H9 (cell line): ENCODE data around the gene TMEM248. TPM values are rescaled to one million over a fixed set of nuclear protein-coding genes. Genes with fewer than 3 reads are reported as not detected.
"Not testable (repeated sequence)": the region's sequence is repeated elsewhere in the genome, so short reads cannot be mapped to it uniquely, and the experiment has no call there.

ENCODE experiments used
- DNase-seq: peaks from one replicate; pipeline ENCODE4 v3.0.0-alpha.2; 2017
- H2AFZ ChIP-seq: one replicate; pipeline ENCODE4 v1.6.1; 2013; ENCODE audit warnings: mild to moderate bottlenecking, low read length, control low read depth, moderate library complexity
- H2AK5ac ChIP-seq: 2 replicates; pipeline ENCODE4 v1.6.1; 2013; ENCODE audit warnings: low read length, control low read depth, mixed read lengths; ENCODE audit not compliant: insufficient read length
- H2BK120ac ChIP-seq: one replicate; pipeline ENCODE4 v1.6.1; 2013; ENCODE audit warnings: low read depth, mild to moderate bottlenecking, low read length, control low read depth, inconsistent platforms; ENCODE audit not compliant: poor library complexity, severe bottlenecking
- H2BK12ac ChIP-seq: 2 replicates; pipeline ENCODE4 v1.6.1; 2013; ENCODE audit warnings: low read length, control low read depth, mixed read lengths, low read depth; ENCODE audit not compliant: insufficient read length
- H2BK15ac ChIP-seq: 2 replicates; pipeline ENCODE4 v1.6.1; 2013; ENCODE audit warnings: low read depth, low read length, control low read depth
- H2BK20ac ChIP-seq: one replicate; pipeline ENCODE4 v1.6.1; 2013; ENCODE audit warnings: low read depth, mild to moderate bottlenecking, low read length, control low read depth, inconsistent platforms; ENCODE audit not compliant: poor library complexity, severe bottlenecking
- H2BK5ac ChIP-seq: 2 replicates; pipeline ENCODE4 v1.6.1; 2013; ENCODE audit warnings: low read length, control low read depth, mixed read lengths; ENCODE audit not compliant: insufficient read length
- H3K14ac ChIP-seq: 2 replicates; pipeline ENCODE4 v1.6.1; 2013; ENCODE audit warnings: low read length, control low read depth; ENCODE audit not compliant: insufficient read depth
- H3K18ac ChIP-seq: 2 replicates; pipeline ENCODE4 v1.6.1; 2013; ENCODE audit warnings: low read depth, mild to moderate bottlenecking, mixed read lengths, low read length, control low read depth; ENCODE audit not compliant: insufficient read length
- H3K23ac ChIP-seq: 2 replicates; pipeline ENCODE4 v1.6.1; 2013; ENCODE audit warnings: low read length, control low read depth, mixed read lengths, low read depth; ENCODE audit not compliant: insufficient read length
- H3K23me2 ChIP-seq: 2 replicates; pipeline ENCODE4 v1.6.1; 2013; ENCODE audit warnings: low read depth, mild to moderate bottlenecking, mixed read lengths, low read length, control low read depth; ENCODE audit not compliant: insufficient read length, poor library complexity, severe bottlenecking
- H3K27ac ChIP-seq: 2 replicates; pipeline ENCODE4 v1.5.1; 2013; ENCODE audit warnings: low read length, control low read depth, mixed read lengths, low read depth; ENCODE audit not compliant: insufficient read length
- H3K27me3 ChIP-seq: 2 replicates; pipeline ENCODE4 v1.6.1; 2013; ENCODE audit warnings: low read length, control low read depth, inconsistent platforms; ENCODE audit not compliant: insufficient read depth
- H3K4ac ChIP-seq: 2 replicates; pipeline ENCODE4 v1.6.1; 2013; ENCODE audit warnings: low read depth, mild to moderate bottlenecking, control low read depth, inconsistent platforms, low read length, moderate library complexity
- H3K4me1 ChIP-seq: 2 replicates; pipeline ENCODE4 v1.6.1; 2013; ENCODE audit warnings: low read length, control low read depth, inconsistent platforms; ENCODE audit not compliant: insufficient read depth
- H3K4me2 ChIP-seq: 2 replicates; pipeline ENCODE4 v1.6.1; 2013; ENCODE audit warnings: low read length, control low read depth, mixed read lengths; ENCODE audit not compliant: insufficient read length, insufficient read depth
- H3K56ac ChIP-seq: 2 replicates; pipeline ENCODE4 v1.6.1; 2013; ENCODE audit warnings: low read depth, mild to moderate bottlenecking, mixed read lengths, low read length, control low read depth; ENCODE audit not compliant: insufficient read length
- H3K79me1 ChIP-seq: 2 replicates; pipeline ENCODE4 v1.6.1; 2013; ENCODE audit warnings: low read depth, mild to moderate bottlenecking, moderate library complexity, low read length, control low read depth, inconsistent platforms; ENCODE audit not compliant: insufficient read depth, poor library complexity, severe bottlenecking
- H3K79me2 ChIP-seq: 2 replicates; pipeline ENCODE4 v1.6.1; 2013; ENCODE audit warnings: low read length, control low read depth, inconsistent platforms; ENCODE audit not compliant: insufficient read depth
- H3K9ac ChIP-seq: 2 replicates; pipeline ENCODE4 v1.6.1; 2013; ENCODE audit warnings: low read length, control low read depth, mixed read lengths; ENCODE audit not compliant: insufficient read length; ENCODE audit errors: extremely low read depth
- H3K9me3 ChIP-seq: one replicate; pipeline ENCODE4 v1.6.1; 2013; ENCODE audit warnings: low read depth, low read length, inconsistent platforms; ENCODE audit not compliant: control insufficient read depth
- H3T11ph ChIP-seq: one replicate; pipeline ENCODE4 v1.6.1; 2013; ENCODE audit warnings: mild to moderate bottlenecking, low read length, control low read depth, inconsistent platforms
- H4K20me1 ChIP-seq: one replicate; pipeline ENCODE4 v1.6.1; 2013; ENCODE audit not compliant: control insufficient read depth, insufficient read length, insufficient read depth
- H4K5ac ChIP-seq: 2 replicates; pipeline ENCODE4 v1.6.1; 2013; ENCODE audit warnings: low read depth, mild to moderate bottlenecking, mixed read lengths, low read length, control low read depth; ENCODE audit not compliant: insufficient read length
- H4K8ac ChIP-seq: replicated peaks from 2 replicates; pipeline ENCODE4 v1.6.1; 2013; ENCODE audit warnings: low read length, control low read depth, mixed read lengths, low read depth; ENCODE audit not compliant: insufficient read length
- H4K91ac ChIP-seq: 2 replicates; pipeline ENCODE4 v1.6.1; 2013; ENCODE audit warnings: low read depth, mild to moderate bottlenecking, moderate library complexity, mixed read lengths, low read length, control low read depth; ENCODE audit not compliant: insufficient read length
- H3K27ac Mint-ChIP-seq, 3 experiments: 2 replicates in 2 of 3; 3 replicates in 1 of 3; pipeline ENCODE4 v1.8.0; 2020 to 2021; ENCODE audit warnings: mixed read lengths in 3 of 3, mild to moderate bottlenecking in 1 of 3, moderate library complexity in 1 of 3
- H3K27me3 Mint-ChIP-seq: 2 replicates; pipeline ENCODE4 v1.8.0; 2021; ENCODE audit warnings: low read depth, mild to moderate bottlenecking, moderate library complexity, mixed read lengths
- H3K36me3 Mint-ChIP-seq, 3 experiments: 2 replicates in 2 of 3; 3 replicates in 1 of 3; pipeline ENCODE4 v1.8.0; 2020 to 2021; ENCODE audit warnings: low read depth in 3 of 3, mixed read lengths in 3 of 3; ENCODE audit not compliant: insufficient read depth in 1 of 3
- H3K4me1 Mint-ChIP-seq, 2 experiments: 2 replicates each; pipeline ENCODE4 v1.8.0; 2020; ENCODE audit warnings: mixed read lengths in 2 of 2
- H3K4me3 Mint-ChIP-seq, 2 experiments: 2 replicates in 1 of 2; 3 replicates in 1 of 2; pipeline ENCODE4 v1.8.0; 2020 to 2021; ENCODE audit warnings: mild to moderate bottlenecking in 2 of 2, mixed read lengths in 2 of 2, moderate library complexity in 1 of 2
- H3K9me3 Mint-ChIP-seq, 2 experiments: 2 replicates in 1 of 2; 3 replicates in 1 of 2; pipeline ENCODE4 v1.8.0; 2020; ENCODE audit warnings: mild to moderate bottlenecking in 2 of 2, mixed read lengths in 2 of 2, moderate library complexity in 1 of 2
- WGBS: extraction: QIAGEN DNeasy Blood & Tissue Kit; methylation state at CpG from one replicate; pipeline ENCODE4 v1.1.7; 2013; ENCODE audit warnings: missing lambda C conversion rate, low lambda C conversion rate, mixed read lengths; ENCODE audit not compliant: insufficient read length; ENCODE audit errors: extremely low coverage; 5-methylcytosine and 5-hydroxymethylcytosine counted together
- total RNA-seq: library from RNA; stranded (reverse); gene quantifications from 2 replicates; pipeline ENCODE4 v1.2.1, GENCODE V29; 2021
- TF ChIP-seq, protein P1 (sequence below): fragments of 200-600 bp; sonication (generic); conservative IDR thresholded peaks from 3 replicates; pipeline ENCODE4 v1.8.0; 2021; ENCODE audit warnings: antibody characterized with exemption, mild to moderate bottlenecking

TMEM248 gene
- total RNA-seq, 1 experiment from 2014 or later, result 74.2 TPM

DNA sequence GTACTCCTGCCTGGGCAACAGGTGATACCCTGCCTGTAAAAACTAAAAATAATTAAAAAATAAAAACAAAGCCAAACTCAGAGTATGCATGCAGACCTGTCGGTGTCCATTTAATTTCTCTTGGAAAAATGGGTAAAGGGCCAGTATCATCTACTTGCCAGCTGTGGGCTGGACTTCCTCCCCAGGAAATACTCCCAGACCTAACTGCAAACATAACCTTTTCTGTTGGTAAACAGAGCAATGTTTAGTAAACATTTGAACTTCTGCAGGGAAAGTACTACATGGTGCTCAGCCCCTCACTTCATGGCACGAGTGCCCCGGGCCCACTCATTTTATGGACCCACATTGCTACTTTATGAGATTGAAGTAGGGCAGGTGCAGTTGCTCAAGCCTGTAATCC lies 10.2 kb upstream of the TMEM248 start:
- no peaks in the 10 kb centered on the region for H3K4me1 Mint-ChIP-seq
- no peak overlapping the region for H3K56ac ChIP-seq
- no peaks in the 10 kb centered on the region for H3K4me1 ChIP-seq
- no peak overlapping the region for H2BK120ac ChIP-seq
- no peak for DNase-seq
- H3K4me2 ChIP-seq, result no peak overlapping the region
- no peaks in the 10 kb centered on the region for H3K79me2 ChIP-seq
- H2BK12ac ChIP-seq, result no peak overlapping the region
- no peak overlapping the region for H2AK5ac ChIP-seq
- H3K79me1 ChIP-seq, result no peaks in the 10 kb centered on the region
- no peak overlapping the region for H2BK5ac ChIP-seq
- no peak overlapping the region for H3K4me3 Mint-ChIP-seq
- no peak overlapping the region for H2BK15ac ChIP-seq
- TF ChIP-seq, protein P1, sequence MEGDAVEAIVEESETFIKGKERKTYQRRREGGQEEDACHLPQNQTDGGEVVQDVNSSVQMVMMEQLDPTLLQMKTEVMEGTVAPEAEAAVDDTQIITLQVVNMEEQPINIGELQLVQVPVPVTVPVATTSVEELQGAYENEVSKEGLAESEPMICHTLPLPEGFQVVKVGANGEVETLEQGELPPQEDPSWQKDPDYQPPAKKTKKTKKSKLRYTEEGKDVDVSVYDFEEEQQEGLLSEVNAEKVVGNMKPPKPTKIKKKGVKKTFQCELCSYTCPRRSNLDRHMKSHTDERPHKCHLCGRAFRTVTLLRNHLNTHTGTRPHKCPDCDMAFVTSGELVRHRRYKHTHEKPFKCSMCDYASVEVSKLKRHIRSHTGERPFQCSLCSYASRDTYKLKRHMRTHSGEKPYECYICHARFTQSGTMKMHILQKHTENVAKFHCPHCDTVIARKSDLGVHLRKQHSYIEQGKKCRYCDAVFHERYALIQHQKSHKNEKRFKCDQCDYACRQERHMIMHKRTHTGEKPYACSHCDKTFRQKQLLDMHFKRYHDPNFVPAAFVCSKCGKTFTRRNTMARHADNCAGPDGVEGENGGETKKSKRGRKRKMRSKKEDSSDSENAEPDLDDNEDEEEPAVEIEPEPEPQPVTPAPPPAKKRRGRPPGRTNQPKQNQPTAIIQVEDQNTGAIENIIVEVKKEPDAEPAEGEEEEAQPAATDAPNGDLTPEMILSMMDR, result no peak
- no peak overlapping the region for H4K91ac ChIP-seq
- no peak overlapping the region for H3K23ac ChIP-seq
- WGBS, result no CpG with 5 or more reads among the region's 3 CpGs
- no peak overlapping the region for H3K18ac ChIP-seq
- no peak overlapping the region for H3T11ph ChIP-seq
- H3K9me3 ChIP-seq, result no peaks in the 10 kb centered on the region
- H3K27ac Mint-ChIP-seq, result peak overlapping the region in 1 of 3 experiments; percentile 27; a peak in 1 of 7 replicates
- H4K5ac ChIP-seq, result no peak overlapping the region
- no peaks in the 10 kb centered on the region for H3K9me3 Mint-ChIP-seq
- no peaks in the 10 kb centered on the region for H3K23me2 ChIP-seq
- H2BK20ac ChIP-seq, result no peak overlapping the region
- H3K27me3 ChIP-seq, result no peaks in the 10 kb centered on the region
- H3K14ac ChIP-seq, result no peak overlapping the region
- no peak overlapping the region for H3K9ac ChIP-seq
- no peaks in the 10 kb centered on the region for H4K20me1 ChIP-seq
- H3K27me3 Mint-ChIP-seq, result no peaks in the 10 kb centered on the region
- no peak overlapping the region for H4K8ac ChIP-seq
- H2AFZ ChIP-seq, result no peak overlapping the region
- H3K36me3 Mint-ChIP-seq, result peaks cover 0 to 2% (median 0%) of the 10 kb centered on the region in 3 experiments; a peak in 1 of 7 replicates
- no peak overlapping the region for H3K4ac ChIP-seq
- H3K27ac ChIP-seq, result no peak overlapping the region

DNA sequence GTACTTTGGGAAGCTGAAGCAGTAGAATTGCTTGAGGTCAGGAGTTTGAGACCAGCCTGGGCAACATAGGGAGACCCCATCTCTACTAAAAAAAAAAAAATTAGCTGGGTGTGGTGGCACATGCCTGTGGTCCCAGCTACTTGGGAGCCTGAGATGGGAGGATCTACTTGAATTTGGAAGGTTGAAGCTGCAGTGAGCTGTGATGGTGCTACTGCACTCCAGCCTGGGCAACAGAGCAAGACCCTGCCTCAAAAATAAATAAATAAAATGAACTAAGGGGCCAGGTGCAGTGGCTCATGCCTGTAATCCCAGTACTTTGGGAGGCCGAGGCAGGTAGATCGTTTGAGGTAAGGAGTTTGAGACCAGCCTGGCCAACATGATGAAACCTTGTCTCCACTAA lies 9.8 kb upstream of the TMEM248 start:
- H3K79me2 ChIP-seq, H3K23ac ChIP-seq, H3T11ph ChIP-seq, H3K23me2 ChIP-seq, H3K36me3 Mint-ChIP-seq, H3K27me3 ChIP-seq, DNase-seq, H3K56ac ChIP-seq, H2AFZ ChIP-seq, H3K18ac ChIP-seq, H3K27ac Mint-ChIP-seq, H3K79me1 ChIP-seq, H2BK15ac ChIP-seq, H3K9ac ChIP-seq, H3K27me3 Mint-ChIP-seq, H3K9me3 Mint-ChIP-seq, H4K91ac ChIP-seq, H3K4me3 Mint-ChIP-seq, H2BK12ac ChIP-seq, H3K4me2 ChIP-seq, H3K4ac ChIP-seq, H2AK5ac ChIP-seq, H2BK120ac ChIP-seq, H2BK5ac ChIP-seq, H3K4me1 Mint-ChIP-seq, H2BK20ac ChIP-seq, H3K27ac ChIP-seq, H4K5ac ChIP-seq, H4K20me1 ChIP-seq, H3K14ac ChIP-seq, H3K4me1 ChIP-seq, H3K9me3 ChIP-seq, H4K8ac ChIP-seq: not testable (repeated sequence)
- WGBS, result no CpG with 5 or more reads among the region's 2 CpGs
